Femur (tissue), 1 donor: ENCODE data around the gene ADAT1.

Experiments used
- DNase-seq: peaks from one replicate; pipeline ENCODE4 v3.0.0-alpha.2; 2017

Gene ADAT1

DNA sequence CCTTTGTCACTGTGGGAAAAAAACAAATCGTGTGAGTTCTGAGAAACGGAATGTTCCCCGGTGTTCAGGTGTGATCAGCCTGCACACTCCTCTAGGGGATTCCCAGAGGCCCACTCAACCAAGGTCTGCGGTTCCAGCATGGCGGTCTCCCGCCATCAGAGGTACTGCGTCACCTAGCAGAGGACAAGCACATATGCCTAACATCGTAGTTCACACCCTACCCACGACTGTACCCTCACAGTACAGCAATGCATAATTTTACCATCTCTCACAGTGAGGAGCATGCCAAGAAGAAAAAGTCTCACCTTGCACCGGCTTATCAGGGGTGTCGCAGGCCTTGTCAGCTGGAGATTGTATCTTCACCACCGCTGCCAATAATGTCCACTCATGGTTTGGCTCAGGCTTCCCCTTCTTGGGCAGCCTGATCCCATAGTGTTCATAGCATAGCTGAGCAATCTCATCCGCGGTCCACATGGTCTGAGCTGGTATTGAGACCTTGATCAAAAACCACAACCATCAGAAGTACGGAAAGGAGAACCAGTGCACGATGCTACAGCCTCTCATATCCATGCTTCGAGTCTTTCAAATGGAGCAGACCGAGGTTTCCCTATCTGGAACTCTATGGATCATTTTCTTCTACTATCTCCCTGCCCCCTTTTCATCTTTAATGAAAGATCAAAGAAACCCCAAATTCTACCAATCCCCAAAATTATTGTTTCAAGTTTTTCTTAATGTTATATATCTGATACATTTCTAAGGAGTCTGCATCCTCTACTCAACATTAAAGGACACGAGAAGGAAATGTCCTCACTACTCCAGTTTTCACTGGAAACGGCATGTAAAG lies 2.5 kb downstream of the ADAT1 start:
- DNase-seq, result no peak

DNA sequence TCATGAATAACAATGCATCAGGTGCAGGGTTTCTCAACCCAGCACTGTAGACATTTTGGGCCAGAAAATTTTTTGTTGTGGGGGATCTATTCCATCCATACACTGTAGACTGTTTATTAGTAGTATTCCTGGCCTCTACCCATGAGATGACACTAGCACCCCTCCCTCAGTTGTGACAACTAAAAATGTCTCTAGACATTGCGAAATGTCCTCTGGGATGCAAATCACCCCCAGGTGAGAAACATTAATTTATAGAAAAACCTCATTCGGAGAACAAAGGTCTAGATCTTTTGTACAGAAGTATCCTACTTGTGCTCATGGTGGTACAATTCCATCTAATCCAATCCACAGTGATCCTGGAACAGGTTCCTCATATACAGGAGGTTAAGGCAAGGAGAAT lies 4.3 kb downstream of the ADAT1 start:
- no peak for DNase-seq

DNA sequence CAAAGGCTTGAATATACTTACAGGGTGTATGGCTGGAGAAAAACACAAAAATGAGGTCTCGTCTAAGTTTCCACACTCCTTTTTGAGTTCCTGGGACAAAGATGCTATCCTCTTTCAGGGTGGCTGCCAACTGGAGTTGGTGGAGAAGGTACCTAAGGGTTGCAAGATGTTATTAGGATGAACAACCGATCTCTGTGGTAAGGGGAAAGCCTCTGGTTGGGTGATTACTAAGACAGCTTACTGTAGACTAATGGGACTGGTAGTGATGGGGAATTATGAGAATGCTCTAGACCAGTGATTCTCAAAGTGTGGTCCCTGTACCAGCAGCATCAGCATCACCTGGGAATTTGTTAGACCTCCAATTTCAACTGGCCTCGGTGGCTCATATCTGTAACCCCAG lies 6.0 kb downstream of the ADAT1 start:
- DNase-seq, result no peak

DNA sequence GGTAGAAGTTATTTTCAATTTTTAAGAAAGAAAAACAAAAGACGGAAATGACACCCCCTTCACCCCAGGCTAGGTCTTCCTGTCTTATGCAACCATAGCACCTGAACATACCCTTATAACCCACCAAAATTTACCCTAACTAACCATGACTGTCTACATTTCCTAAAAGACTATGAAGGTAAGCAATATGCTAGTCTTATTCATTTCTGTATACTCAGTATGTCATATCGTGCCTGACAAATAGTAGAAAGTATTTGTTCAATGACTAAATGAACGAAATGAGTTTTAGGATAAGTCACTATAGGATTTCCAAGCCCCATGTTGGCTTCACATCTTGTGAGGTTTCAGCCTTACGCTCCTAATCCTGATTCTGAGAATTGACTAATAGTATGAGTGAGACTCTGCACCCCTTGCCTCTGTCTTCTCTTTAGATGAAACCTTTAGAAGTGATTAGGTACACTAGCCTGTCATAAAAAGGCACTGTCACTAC lies 6.5 kb downstream of the ADAT1 start:
- no peak for DNase-seq

DNA sequence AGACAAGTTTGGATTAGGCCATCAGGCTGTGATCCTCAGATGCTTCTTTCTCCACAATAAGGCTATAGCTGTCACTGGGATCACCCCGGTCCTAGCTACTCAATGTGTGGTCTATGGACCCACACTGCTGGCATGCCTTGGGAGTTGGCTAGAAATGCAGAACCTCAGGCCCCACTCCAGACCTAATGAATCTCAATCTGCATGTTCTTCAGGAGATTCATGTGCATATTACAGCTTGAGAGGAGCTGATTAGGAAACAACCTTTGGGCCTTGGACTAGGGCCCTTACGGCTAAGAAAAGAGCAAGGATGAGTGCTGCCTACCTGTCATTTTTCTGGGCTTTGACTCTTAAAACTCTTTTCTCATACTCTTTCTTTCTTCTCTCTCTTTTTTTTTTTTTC lies 7.5 kb downstream of the ADAT1 start:
- no peak for DNase-seq

DNA sequence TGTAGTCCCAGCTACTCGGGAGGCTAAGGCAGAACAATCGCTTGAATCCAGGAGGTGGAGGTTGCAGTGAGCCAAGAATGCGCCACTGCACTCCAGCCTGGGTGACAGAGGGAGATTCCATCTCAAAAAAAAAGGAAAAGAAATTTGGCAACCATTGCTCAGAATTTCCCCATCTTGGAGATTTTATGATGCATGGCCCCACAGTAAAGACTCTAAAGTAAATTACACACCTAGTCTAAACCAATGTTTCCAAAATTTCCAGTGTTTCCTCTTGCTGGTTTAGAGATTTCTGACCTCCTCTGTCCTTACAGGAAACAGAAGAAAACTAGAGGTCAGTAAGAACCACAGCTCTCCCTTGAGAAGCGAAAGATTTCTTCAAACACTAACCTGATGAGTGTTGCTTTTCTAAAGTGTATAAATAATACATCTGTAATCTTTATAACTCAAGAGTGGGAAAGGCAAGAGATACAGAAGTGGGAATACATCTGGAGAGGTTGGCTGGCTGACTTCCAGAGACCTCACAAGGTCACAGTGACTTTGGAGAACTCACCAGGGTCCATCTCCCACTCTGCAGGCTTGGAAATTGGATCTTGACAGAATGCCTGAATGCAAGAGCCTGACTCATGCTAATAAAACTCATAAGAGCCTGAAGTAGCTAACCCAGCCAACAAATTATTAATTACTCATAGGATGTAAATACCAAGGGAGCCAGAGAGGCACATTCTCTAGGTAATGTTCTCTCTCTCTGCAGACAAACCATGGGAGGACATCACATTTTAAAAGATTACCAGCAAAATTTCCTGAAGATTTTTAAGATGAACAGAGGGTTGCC lies 8.8 kb downstream of the ADAT1 start:
- DNase-seq, result no peak

DNA sequence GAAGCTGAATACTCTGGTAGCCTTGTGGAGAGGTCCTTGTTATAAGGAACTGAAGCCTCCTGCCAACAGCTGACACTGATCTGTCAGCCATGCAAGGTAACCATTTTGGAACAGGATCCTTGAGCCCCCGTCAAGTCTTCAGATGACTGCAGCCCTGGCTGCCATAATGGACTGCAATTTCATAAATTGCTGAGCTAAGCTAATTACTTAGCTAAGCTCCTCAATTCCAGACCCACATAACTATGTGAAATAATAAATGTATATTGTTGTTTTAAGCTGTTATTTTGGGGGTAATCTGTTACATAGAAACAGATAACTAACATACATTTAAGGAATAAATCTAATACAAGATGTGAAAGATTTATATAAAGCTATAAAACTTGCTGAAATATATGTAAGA lies 16.6 kb downstream of the ADAT1 start:
- DNase-seq, result no peak

DNA sequence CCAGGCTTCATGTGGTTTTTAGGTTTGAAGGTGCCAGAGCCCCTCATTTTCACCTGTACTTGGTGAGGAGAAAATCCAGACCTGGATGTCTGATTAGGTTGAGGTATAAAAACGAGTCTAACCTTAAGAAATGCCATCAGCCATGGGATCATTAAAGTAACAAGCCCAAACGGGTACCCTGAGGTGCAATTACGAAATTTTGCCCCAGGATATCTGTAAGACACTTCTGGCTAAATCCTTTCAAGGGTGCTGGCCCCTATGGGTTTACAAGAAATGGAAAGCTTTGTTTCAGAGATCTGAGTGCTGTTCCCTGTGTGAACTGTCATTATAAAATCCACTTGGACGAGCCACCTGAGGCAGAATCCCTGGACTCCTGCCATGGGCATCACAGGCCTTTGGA lies 19.8 kb downstream of the ADAT1 start:
- DNase-seq, result no peak

DNA sequence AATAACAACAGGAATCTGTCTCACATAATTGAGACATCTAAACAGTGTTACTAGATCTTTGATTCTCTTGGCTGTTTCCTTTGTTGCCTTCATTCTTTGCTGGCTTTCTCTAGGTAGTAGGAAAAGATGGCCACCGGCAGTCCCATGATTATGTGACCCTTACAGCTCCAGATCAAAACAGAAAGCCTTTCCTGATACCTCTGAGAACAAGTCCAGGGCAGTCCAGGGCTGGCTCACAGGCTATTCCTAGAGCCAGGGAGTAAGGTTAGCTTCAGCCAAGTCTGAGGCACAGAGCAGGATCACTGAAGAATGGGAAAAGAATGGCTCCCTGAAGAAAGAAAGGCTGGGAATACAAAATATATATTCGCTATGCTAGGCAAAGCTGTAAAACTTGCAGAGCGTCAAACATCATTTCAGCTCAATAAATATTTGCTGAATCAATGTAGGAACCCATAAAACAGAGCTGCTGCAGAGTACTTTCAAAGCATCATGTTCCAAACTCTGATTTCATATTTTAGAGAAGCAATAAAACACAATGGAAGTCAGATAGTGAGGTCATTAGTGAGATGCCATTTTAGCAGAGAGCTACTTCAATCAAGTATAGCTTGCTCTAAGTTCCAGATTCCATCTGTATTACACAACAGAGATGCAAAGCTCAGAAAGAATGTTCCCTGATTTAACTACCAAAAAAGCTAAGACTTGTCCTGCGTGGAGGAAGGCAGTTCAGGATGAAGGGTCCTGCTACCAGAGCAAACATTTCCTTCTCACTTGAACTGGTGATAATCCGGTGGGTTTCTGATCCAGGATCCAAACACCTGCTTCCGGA lies 23.4 kb downstream of the ADAT1 start:
- no peak for DNase-seq

DNA sequence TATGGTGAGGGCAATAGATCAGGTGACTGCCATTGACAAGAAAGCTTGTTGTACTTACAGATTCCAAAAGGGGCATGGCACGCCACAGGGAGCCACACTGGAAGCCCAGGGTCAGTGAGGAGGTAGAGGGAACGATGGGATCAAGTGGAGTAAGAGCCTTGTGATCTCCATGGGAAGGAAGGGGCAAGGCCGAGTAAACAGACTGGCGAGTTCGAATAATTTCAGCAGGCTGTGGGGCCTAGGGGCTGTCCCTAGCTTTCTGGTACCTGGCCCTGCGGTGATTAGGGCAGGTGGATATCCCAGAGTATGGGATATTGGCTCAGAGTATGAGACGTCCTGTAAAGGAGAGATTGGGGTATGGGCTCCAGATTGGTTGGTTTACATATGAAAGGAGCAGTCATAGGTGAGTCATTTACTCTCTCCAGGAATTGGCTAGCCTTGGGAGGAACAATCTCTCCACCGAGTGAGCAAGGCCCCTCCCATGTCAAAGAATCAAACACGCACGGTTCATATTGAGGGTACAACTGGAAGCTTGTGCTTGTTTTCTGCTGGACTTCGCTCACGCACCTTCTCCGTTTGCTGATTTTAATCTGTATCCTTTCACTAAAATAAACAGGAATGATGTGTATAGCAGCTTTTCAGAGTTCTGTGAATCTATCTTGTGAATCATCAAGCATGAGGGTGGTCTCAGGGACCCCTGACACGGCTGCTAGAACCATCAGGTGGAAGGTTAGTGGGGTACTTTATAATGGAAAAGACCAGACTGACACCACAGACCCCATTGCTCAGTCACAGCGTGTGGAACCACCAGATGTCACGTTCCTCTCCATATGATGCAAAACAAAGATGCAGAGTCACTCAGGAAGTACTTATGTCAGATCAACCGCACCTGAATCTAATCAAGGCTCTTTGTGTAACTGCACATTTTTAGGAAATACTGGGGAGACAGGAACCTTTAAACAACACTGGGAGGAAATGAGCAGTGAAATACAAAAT lies 29.0 kb downstream of the ADAT1 start:
- no peak for DNase-seq

DNA sequence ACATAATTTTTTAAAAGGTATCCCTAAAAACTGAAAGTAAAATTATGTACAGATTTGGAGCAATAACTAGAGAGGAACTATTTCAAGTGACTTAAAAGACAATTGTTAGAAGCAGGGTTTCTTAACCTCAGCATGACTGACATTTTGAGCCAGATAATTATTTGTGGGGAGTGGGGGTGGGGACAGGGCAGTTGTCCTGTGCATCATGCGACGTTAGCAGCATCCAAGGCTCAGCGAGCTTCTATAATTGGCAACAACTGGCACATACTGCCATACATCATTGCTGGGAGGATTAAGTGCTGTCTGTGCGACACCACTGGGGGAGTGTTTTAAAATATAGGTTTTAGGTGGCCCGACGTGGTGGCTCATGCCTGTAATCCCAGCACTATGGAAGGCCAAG lies 29.8 kb downstream of the ADAT1 start:
- DNase-seq, result no peak

DNA sequence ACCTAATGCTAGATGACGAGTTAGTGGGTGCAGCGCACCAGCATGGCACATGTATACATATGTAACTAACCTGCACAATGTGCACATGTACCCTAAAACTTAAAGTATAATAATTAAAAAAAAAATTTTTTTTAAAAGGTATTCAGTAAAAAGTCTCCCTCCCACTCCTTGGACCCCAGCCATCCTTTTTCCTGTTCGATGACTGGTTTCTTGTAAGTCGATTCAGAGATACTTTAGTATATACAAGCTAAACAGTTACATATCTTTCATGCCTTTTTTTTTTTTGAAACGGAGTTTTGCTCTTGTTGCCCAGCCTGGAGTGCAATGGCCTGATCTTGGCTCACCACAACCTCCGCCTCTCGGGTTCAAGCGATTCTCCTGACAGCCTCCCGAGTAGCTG lies 31.2 kb downstream of the ADAT1 start:
- peak; percentile 66 for DNase-seq

DNA sequence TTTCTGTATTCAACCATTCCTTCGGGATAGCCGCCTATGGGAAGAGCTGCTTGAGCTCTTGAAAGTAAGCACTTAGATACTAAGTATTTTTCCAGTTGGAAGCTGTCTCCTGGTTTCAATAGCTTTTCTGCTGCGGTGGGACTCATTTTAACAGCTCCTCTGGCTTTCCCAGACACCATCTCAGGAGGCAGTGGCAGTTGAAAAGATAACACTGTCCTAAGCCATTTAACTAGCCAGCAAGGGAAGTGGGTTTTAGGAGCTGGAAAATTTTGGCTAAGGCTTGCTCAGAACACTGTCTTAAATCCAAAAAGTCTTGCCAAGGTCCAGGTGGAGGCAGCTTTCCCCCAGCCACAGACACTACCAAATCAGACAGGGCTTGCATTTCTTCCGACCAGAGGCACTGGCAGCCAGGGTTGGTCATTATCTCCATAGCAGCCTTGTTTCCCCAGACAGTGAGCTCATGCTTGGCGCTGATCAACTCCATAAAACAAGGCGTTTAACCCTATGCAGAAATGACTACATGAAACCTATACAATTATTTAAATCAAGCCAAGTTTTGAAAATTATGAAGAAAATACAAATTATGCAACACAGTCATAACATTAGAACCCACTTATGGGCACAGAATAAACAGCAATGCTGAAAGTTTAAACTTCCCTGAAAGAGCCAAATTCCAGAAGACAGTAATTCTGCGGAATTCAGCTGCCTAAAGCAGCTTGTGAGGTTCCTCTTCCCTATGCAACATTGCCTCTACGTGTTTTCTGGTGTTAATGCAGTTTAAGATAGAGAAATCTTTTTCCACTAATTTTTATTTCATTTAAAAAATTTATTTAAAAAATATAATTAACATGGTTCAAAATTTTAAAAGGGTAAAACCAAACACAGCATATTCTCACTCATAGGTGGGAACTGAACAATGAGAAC lies 31.9 kb downstream of the ADAT1 start:
- peak; percentile 95 for DNase-seq

DNA sequence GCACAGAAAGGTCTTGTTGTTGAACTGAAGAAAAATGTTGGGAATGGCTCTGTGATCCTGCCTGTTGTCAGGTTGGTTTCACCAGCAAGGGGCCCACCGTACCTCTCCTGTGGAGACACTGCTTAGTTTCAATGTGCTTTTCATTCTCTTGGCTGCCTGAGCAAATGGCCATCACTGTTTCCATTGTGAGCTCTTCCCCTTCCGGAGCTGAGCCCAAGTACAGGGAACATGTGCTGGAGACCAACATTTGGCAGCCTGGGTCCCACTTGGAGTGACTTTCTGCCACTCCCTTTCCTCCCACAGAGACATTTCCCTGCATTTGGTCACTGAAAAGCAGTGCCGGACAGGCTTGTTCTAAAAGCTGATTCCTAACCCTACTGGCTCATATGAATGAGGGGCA lies 33.8 kb downstream of the ADAT1 start:
- peak; percentile 83 for DNase-seq

DNA sequence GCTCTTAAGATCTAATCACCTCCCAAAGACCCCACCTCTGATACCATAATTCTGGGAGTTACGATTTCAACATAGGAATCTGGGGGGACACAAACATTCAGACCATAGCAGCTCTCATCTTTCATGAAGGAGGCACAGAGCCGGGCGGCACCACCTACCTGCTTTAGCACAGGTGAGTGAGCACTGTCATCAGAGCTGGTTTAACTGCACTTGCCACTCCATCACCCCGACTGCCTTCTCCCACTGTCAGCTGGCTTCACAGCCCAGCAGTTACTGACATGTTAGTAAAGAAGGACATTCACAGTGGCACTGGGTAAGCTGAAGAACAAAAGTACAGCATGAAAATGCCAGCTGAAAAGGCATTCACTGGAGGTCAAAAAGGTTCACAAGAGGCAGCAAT lies 34.4 kb downstream of the ADAT1 start:
- no peak for DNase-seq

DNA sequence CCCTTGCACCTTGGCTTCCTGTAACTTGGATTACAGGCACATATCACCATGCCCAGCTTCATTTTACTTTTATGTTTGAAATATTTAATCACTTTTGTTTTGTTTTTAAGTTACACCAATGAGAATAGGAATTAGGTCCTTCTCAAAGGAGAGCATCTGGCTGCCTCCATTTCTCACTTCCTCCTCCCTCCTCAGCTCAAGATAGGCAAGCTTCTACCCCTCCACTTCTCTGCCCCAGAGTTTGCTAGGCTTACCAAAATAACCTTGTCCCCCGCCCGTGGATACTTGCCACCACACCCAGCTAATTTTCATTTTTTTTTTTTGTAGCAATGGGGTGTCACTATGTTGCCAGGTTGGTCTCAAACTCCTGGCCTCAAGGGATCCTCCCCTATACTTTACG lies 39.0 kb downstream of the ADAT1 start:
- DNase-seq, result no peak

DNA sequence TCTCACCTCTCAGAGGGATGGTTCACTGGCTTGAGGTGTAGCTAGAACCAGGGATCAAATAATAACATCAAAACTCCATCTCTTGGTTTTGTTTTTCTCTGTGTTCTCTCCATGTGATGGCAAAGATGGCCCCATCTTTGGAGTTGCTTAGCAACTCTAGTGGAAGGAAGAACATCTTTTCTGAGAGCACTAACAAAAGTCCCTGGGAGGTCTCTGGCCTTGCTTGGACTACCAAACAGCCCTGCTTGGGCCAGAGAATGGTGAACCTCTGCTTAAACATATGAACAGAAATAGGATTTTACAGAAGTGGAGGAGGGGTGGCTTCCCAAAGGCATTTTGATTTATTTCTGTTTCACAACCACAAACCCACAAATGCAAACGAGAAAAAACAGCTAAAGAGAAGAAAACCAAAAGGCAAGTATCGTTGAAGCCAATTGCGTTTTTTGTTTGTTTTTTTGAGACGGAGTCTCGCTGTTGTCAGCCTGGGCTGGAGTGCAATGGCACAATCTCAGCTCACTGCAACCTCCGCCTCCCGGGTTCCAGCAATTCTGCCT lies 43.7 kb downstream of the ADAT1 start:
- no peak for DNase-seq

DNA sequence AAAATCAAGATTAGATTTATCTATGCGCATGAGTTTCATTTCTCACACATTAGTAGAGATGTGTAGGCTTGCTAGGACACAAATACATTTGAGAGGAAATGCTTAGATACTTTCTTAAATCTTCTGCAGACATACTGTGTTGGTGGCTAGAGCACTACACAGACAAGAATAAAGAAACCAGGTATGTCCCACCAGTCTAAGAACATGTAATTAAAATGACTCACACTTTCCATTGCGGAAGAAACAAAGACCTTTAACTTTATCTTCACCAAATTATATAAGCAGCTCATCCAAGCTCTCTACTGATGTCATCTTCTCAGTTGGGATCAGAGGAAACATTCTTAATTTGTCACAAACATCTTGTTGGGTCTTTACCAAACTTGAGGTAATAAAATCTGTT lies 44.4 kb downstream of the ADAT1 start:
- no peak for DNase-seq

DNA sequence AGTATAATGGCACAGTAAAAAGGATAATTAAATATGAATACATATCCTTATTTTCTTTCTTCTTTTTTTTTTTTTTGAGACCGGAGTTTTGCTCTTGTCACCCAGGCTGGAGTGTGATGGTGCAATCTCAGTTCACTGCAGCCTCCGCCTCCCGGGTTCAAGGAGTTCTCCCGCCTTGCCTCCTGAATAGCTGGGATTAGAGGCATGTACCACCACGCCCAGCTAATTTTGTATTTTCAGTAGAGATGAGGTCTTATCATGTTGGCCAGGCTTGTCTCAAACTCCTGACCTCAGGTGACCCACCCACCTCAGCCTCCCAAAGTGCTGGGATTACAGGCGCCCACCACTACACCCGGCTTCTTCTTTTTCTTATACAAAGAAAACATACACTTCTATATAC lies 44.9 kb downstream of the ADAT1 start:
- no peak for DNase-seq

DNA sequence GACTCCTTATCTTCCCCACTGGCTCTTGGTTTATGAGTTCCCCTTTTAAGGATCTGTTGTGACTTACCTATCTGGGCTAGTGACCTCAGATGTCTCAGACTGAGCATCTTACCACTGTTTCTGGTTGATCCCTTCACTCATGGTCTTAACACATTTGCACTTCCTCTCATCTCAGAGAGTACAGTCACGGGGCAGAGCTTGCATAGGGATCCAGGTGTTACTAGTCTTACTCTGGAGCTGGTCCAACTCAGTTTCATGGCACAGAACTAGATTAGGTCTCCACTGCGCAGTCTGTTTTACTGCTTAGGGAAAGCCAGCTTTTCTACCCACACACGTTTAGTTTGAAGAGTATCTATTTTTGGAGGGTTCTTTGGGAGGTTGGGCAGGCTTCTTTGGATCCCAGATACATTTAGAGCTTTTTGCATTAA lies 46.7 kb downstream of the ADAT1 start:
- DNase-seq, result no peak
